H1 (cell line): ENCODE measurements around the gene PCDH19.

Experiments
- CTCF ChIP-seq, 3 experiments: IDR thresholded peaks; 1 replicate in 2 of 3; 2 replicates in 1 of 3; pipeline versions ENCODE4 v1.5.1 to v1.6.1; 2011; ENCODE audit warnings: low read length in 3 of 3, mild to moderate bottlenecking in 3 of 3, inconsistent platforms in 2 of 3, low read depth in 1 of 3, moderate library complexity in 1 of 3; ENCODE audit not compliant: insufficient read depth in 1 of 3; ENCODE audit errors: control extremely low read depth in 1 of 3
- E2F6 ChIP-seq: IDR thresholded peaks from 2 replicates; pipeline ENCODE4 v1.6.1; 2012; ENCODE audit warnings: inconsistent platforms
- POLR2A ChIP-seq, 2 experiments: IDR thresholded peaks; 1 replicate in 1 of 2; 2 replicates in 1 of 2; pipeline ENCODE4 v1.6.1; 2011; ENCODE audit warnings: low read depth in 2 of 2, low read length in 2 of 2, mild to moderate bottlenecking in 2 of 2; ENCODE audit errors: control extremely low read depth in 1 of 2
- RBBP5 ChIP-seq: IDR thresholded peaks from 2 replicates; pipeline ENCODE4 v1.7.1; 2012; ENCODE audit warnings: low read depth, mild to moderate bottlenecking, inconsistent platforms, low read length, moderate library complexity, borderline replicate concordance

- TF ChIP-seq RBBP5 (no peak), POLR2A (IDR thresholded peaks at IDR 0.05; ENCODE audit: control extremely low read depth in 1 of 2, low read depth in 2 of 2, low read length in 2 of 2) (no peak), E2F6 (no peak), CTCF (IDR thresholded peaks at IDR 0.05; ENCODE audit: control extremely low read depth in 1 of 3, insufficient read depth in 1 of 3, low read depth in 1 of 3, low read length in 3 of 3) (no peak)
Observed at GRCh38 chrX:100264200-100264599, 145.9 kb downstream of the PCDH19 start.
